Stimulated activated CD8-positive, alpha-beta memory T cell treated with anti-CD3 and anti-CD28 coated beads, Interleukin-12 subunit alpha, Interleukin-12 subunit beta, amount 100 ng/mL, for 24 hours (primary cell): ENCODE results near the gene ZNF611.
"Not testable (repeated sequence)": the region's sequence is repeated elsewhere in the genome, so short reads cannot be mapped to it uniquely, and the experiment has no call there.

ENCODE experiments used
- DNase-seq: peaks from one replicate; pipeline ENCODE4 v3.0.0-alpha.2; 2020; ENCODE audit errors: extremely low read depth

Gene ZNF611

GRCh38 chr19:52734893-52735661, at the start of gene ZNF611:
Gene ZNF611, minus strand, starts transcription at chr19:52735044. Its CDS starts 19,150 bp downstream, at chr19:52715894.
- DNase-seq = peak; percentile 95

- DNase-seq = not testable (repeated sequence)
Observed at GRCh38 chr19:52782864-52783263, 48.0 kb upstream of the ZNF611 start.

DNA sequence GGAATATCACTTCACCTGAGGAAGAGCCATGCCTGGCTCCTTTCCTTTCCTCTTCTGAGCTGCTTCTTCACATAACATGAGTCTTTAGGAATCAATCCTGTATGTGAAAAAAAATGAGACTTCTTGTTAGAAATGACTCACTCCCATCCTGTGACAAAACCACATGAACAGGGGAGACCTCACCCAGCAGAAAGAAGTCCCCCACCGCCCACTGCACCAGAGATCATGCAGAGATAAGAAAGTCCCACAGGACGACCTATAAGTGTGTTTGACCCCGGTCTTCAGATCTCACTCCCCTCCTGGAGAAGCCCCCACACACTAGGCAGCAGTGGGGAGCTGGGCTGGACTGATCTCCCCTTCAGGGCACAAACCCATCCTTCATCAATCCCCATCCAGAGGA, 44.0 kb upstream of the ZNF611 start:
- DNase-seq = no peak

GRCh38 chr19:52756447-52756846, 21.6 kb upstream of the ZNF611 start:
- not testable (repeated sequence) for DNase-seq

- no peak for DNase-seq
Observed at GRCh38 chr19:52749780-52750179, 14.9 kb upstream of the ZNF611 start.

- DNase-seq = no peak
Observed at GRCh38 chr19:52748336-52748950, 13.6 kb upstream of the ZNF611 start.

DNA sequence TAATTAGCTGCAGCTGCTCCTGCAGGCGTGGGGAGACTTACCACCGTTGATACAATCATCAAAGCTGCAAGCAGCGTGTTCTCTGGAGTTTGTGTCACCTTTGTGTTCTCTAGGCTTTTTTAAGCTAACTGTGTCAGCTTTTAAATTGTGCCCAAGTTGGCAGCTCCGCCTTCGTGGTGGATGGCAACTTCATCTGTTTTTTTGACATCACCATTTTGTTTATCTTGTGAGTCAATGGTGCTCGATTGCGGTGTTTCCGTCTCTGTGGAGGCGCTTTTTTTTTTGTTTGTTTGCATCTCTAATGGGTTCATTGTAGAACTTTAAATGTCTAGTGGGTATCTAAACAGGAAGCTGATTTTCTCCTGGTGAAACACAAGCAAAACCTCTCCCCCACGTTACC, 11.1 kb upstream of the ZNF611 start:
- not testable (repeated sequence) for DNase-seq

DNA sequence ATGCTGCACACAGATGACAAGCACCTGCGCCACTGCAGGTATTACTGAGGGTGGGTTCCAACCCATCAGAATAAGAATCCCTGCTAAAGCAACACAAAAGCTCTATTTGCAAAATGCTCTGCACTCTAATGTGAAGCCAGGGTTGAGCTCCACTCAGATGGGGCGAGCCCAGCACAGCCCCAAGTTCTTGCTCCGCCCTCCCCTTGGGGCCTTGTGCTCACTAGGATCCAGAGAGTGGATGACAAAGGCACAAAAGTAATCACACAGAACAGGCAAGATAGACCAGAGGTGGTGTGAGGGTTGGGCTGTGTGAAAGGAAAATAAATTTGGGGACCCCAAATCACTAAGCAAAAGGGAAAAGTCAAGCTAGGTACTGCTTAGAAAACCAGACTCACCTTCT, 8.2 kb upstream of the ZNF611 start:
- DNase-seq = no peak

DNA sequence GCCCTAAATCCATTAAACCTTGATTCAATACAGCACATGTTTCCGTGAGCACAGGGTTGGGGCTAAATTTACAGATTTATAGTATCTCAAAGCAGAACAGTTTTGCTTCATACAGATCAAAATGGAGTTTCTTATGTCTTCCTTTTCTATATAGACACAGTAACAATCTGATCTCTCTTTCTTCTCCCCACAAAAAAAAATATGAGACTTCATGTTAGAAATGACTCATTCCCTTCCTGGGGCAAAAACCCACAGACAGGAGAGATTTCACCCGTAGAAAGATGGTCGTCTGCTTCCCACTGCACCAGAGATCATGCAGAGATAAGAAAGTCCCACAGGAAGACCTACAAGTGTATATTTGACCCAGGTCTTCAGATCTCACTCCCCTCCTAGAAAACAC, 7.7 kb upstream of the ZNF611 start:
- DNase-seq = no peak

- DNase-seq = no peak
Observed at GRCh38 chr19:52741951-52742485, 7.2 kb upstream of the ZNF611 start.

DNA sequence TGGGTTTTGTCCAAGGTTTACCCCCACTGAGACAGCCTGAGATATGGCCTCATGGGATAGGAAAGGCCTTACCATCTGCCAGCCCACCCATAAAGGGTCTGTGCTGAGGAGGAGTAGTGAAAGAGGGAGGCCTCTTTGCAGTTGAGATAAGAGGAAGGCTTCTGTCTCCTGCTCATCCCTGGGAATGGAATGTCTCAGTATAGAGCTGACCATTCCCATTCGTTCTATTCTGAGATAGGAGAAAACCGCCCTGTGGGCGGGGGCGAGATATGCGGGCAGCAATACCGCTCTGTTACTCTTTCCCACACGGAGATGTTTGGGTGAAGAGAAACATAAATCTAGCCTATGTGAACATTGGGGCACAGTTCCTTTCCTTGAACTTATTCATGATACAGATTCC, 6.5 kb upstream of the ZNF611 start:
- not testable (repeated sequence) for DNase-seq

DNA sequence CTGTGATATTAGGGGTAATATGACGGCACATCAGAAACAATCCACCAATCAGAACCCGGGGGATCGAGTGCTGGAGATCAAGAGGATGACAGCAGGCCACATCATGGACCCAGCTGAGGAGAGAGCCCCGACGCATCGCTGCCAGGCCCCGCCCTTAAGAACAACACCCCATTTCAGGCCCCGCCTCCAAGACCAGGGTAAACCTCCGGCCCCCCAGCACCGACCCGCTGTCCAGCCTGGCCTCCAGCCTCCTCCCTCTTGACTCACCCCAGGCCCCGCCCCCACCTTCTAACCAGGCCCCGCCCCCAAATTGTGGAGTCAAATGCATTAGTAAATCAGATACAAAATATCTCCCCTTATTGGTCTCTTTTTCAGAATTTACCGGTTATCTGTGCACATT, 4.7 kb upstream of the ZNF611 start:
- no peak for DNase-seq

GRCh38 chr19:52735734-52736133, 890 bp upstream of the ZNF611 start:
- DNase-seq = no peak

GRCh38 chr19:52734331-52734892, 432 bp downstream of the ZNF611 start:
- DNase-seq = no peak

- not testable (repeated sequence) for DNase-seq
Observed at GRCh38 chr19:52726051-52726450, 8.8 kb downstream of the ZNF611 start.

DNA sequence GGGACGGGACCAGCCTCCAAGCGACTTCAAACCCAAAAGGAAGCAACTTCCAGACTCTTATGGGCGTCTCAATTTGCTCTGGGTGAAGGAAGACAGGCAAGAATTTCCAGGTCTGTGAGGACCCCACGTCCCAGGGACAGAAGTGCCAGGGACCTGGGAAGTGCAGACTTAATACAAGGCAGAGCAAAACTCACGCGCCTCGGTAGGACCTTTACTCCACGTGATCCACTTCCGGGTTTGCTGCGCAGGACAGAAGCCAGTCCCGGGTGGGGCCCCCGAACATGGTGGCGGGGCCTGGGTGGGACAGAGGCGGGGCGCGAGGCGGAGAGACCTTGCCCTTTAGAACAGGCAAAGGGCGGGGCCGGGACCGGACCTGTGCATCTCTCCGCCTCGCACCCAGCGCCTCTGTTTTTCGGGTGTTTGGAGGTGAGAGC, 9.3 kb downstream of the ZNF611 start:
- DNase-seq = no peak

- no peak for DNase-seq
Observed at GRCh38 chr19:52724701-52725514, 9.9 kb downstream of the ZNF611 start.

DNA sequence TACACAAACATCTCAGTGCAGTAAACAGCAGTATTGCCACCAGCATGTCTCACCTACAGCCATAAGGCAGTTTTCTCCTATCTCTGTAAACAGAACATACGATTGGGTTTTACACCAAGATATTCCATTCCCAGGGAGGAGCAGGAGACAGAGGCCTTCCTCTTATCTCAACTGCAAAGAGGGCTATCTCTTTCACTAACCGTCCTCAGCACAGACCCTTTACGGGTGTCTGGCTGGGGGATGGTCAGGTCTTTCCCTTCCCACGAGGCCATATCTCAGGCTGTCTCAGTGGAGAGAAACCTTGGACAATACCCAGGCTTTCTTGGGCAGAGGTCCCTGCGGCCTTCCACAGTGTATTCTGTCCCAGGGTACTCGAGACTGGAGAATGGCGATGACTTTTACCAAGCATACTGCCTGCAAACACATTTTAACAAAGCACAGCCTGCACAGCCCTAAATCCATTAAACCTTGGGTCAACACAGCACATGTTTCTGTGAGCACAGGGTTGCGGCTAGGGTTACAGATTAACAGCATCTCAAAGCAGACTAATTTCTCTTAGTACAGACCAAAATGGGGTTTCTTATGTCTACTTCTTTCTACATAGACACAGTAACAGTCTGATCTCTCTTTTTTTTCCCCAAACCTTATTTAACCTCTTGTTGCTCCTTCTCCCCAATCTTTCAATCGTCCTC, 10.8 kb downstream of the ZNF611 start:
- not testable (repeated sequence) for DNase-seq

- DNase-seq = no peak
Observed at GRCh38 chr19:52722062-52723003, 12.5 kb downstream of the ZNF611 start.

DNA sequence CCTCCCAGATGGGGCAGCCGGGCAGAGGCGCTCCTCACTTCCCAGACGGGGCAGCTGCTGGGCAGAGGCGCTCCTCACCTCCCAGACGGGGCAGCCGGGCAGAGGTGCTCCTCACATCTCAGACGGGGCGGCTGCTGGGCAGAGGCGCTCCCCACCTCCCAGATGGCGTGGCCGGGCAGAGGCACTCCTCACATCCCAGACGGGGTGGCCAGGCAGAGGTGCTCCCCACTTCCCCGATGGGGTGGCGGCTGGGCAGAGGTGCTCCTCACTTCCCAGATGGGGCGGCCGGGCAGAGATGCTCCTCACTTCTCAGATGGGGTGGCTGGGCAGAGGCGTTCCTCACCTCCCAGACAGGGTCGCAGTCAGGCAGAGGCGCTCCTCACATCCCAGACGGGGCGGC, 14.3 kb downstream of the ZNF611 start:
- not testable (repeated sequence) for DNase-seq
